Stimulated activated naive CD4-positive, alpha-beta T cell (primary cell): Measurements from ENCODE around the gene TAS2R60.
"Not testable (repeated sequence)": the region's sequence is repeated elsewhere in the genome, so short reads cannot be mapped to it uniquely, and the experiment has no call there.

Experiments used
- DNase-seq, 6 experiments: peaks; one replicate each; lab custom pipeline; 2025; lab: John Stamatoyannopoulos, UW

The TAS2R60 gene

GRCh38 chr7:143411976-143412708 lies 31.1 kb upstream of the TAS2R60 start:
- DNase-seq: no peak

- no peak for DNase-seq
Measured at GRCh38 chr7:143413123-143413522, 30.1 kb upstream of the TAS2R60 start.

GRCh38 chr7:143415209-143415608 lies 28.0 kb upstream of the TAS2R60 start:
- DNase-seq: not testable (repeated sequence)

- DNase-seq: no peak
Measured at GRCh38 chr7:143415742-143416397, 27.4 kb upstream of the TAS2R60 start.

- DNase-seq: peak in 3 of 6 experiments; percentile 8 to 60 (median 50)
Measured at GRCh38 chr7:143416565-143417149, 26.6 kb upstream of the TAS2R60 start.

- no peak for DNase-seq
Measured at GRCh38 chr7:143417734-143418383, 25.4 kb upstream of the TAS2R60 start.

- no peak for DNase-seq
Measured at GRCh38 chr7:143418681-143419458, 24.4 kb upstream of the TAS2R60 start.

GRCh38 chr7:143419880-143420279 lies 23.4 kb upstream of the TAS2R60 start:
- DNase-seq: peak in 1 of 6 experiments; percentile 15

- DNase-seq: not testable (repeated sequence)
Measured at GRCh38 chr7:143420624-143421023, 22.6 kb upstream of the TAS2R60 start.

GRCh38 chr7:143422033-143422432 lies 21.2 kb upstream of the TAS2R60 start:
- no peak for DNase-seq

- DNase-seq: not testable (repeated sequence)
Measured at GRCh38 chr7:143424476-143424875, 18.8 kb upstream of the TAS2R60 start.

- DNase-seq: no peak
Measured at GRCh38 chr7:143426479-143427142, 16.6 kb upstream of the TAS2R60 start.

GRCh38 chr7:143429770-143430698 lies 13.2 kb upstream of the TAS2R60 start:
- no peak for DNase-seq

- DNase-seq: no peak
Measured at GRCh38 chr7:143431109-143431508, 12.1 kb upstream of the TAS2R60 start.

GRCh38 chr7:143433759-143434158 lies 9.5 kb upstream of the TAS2R60 start:
- DNase-seq: no peak

GRCh38 chr7:143434660-143435059 lies 8.6 kb upstream of the TAS2R60 start:
- no peak for DNase-seq

GRCh38 chr7:143435266-143435665 lies 8.0 kb upstream of the TAS2R60 start:
- DNase-seq: no peak

GRCh38 chr7:143436325-143436946 lies 6.8 kb upstream of the TAS2R60 start:
- DNase-seq: no peak

GRCh38 chr7:143437578-143437977 lies 5.7 kb upstream of the TAS2R60 start:
- DNase-seq: no peak

- DNase-seq: no peak
Measured at GRCh38 chr7:143439866-143440265, 3.4 kb upstream of the TAS2R60 start.
